ENCODE results near the gene ZNF608.

DNA sequence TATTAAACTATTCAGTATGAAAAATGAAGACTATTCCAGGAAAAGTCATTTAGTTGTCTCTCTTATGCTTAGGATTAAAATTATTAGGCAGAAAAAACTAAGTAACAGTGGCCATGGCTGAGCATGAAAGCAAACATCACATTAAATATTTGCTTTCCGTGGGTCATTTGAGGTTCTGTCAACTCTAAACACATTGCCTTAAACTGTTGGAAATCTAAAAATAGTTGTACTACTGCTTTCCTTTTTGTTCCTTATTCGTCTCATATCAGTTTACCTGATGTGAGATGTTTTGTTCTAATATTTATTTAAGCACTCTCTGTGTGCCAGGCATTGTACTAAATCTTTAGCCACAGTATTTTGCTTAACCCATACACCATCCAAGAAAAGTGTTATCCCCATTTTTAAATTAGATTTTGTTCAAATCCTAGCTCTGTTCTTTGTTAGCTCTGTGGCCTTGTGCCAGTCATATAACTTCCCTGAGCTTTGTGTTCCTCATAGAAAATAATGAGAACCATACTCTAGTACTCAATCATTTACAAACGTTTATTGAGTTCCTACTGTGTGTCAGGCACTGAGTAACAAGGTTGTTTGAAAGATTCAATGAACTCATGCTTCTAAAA, 18.7 kb upstream of the ZNF608 start:
- TF ChIP-seq POLR2AphosphoS5 (IDR thresholded peaks at IDR 0.05; ENCODE audit: low read depth): no peak
- TF ChIP-seq REST (IDR thresholded peaks at IDR 0.05; ENCODE audit: insufficient replicate concordance, low read depth): no peak

Measured in HL-60 (cell line).